Glutamatergic neuron (in vitro differentiated cells): Measurements from ENCODE around the gene PPM1L. TPM values are rescaled to one million over a fixed set of nuclear protein-coding genes. Genes with fewer than 3 reads are reported as not detected.

Experiments
- DNase-seq: peaks from one replicate; pipeline ENCODE4 v3.0.0; 2022
- H3K27ac Mint-ChIP-seq: one replicate; pipeline ENCODE4 v1.8.0; 2020; ENCODE audit warnings: mild to moderate bottlenecking, mixed read lengths, inconsistent platforms; ENCODE audit not compliant: unreplicated experiment
- H3K27me3 Mint-ChIP-seq: one replicate; pipeline ENCODE4 v1.8.0; 2020; ENCODE audit warnings: mild to moderate bottlenecking, moderate library complexity, mixed read lengths, inconsistent platforms; ENCODE audit not compliant: unreplicated experiment
- H3K36me3 Mint-ChIP-seq: one replicate; pipeline ENCODE4 v1.8.0; 2020; ENCODE audit warnings: mild to moderate bottlenecking, mixed read lengths, inconsistent platforms; ENCODE audit not compliant: unreplicated experiment
- H3K4me1 Mint-ChIP-seq: one replicate; pipeline ENCODE4 v1.8.0; 2020; ENCODE audit warnings: mild to moderate bottlenecking, low read depth, mixed read lengths, inconsistent platforms; ENCODE audit not compliant: unreplicated experiment
- H3K4me3 Mint-ChIP-seq: one replicate; pipeline ENCODE4 v1.8.0; 2020; ENCODE audit warnings: mild to moderate bottlenecking, mixed read lengths, inconsistent platforms; ENCODE audit not compliant: unreplicated experiment
- H3K9me3 Mint-ChIP-seq: one replicate; pipeline ENCODE4 v1.8.0; 2020; ENCODE audit warnings: mild to moderate bottlenecking, moderate library complexity, mixed read lengths, inconsistent platforms; ENCODE audit not compliant: unreplicated experiment
- total RNA-seq: library from RNA; stranded (reverse); fragmentation: NEBNext Ultra II Directional; extraction: Animal tissue kit (Norgen Biotek cat#: 25700); gene quantifications from one replicate; pipeline ENCODE4 v1.2.1, GENCODE V29; 2021; ENCODE audit not compliant: unreplicated experiment
- TF ChIP-seq, protein P1 (sequence below): fragments of 200-600 bp; sonication (generic); IDR thresholded peaks from one replicate; pipeline ENCODE4 v1.5.0; 2021; ENCODE audit not compliant: partially characterized antibody, unreplicated experiment

PPM1L gene
- total RNA-seq, 1 donor from 2014 or later = 81.4 TPM

DNA sequence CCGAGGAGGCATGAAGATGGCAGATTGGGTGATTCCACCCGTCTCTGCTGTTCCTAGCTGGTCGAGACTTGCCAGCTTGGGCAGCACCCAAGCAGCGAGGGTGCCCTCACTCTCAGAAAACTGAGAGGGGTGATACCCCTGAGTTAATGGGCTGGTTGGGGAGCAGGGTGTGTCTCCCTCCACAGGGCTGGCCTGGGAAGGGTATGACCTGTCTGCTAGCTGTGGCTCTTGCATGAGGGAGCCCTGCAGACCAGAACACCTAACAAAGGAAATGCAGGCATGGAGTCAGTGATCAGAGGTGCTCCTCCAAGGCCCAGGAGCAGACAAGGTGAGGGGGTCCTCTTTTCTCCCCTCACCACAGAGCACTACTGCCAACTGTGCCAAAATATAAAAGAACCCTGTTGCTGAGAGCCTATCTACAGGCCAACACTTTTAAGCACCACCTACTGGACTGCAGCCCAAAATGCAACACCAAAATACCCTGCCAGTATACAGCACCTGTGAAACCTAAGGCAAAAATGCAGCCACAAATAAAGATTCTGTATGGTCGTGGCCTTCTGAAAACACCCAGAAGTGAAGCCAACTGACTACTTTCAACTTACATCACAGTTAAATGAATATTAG lies 35.8 kb upstream of the PPM1L start:
- TF ChIP-seq, protein P1, sequence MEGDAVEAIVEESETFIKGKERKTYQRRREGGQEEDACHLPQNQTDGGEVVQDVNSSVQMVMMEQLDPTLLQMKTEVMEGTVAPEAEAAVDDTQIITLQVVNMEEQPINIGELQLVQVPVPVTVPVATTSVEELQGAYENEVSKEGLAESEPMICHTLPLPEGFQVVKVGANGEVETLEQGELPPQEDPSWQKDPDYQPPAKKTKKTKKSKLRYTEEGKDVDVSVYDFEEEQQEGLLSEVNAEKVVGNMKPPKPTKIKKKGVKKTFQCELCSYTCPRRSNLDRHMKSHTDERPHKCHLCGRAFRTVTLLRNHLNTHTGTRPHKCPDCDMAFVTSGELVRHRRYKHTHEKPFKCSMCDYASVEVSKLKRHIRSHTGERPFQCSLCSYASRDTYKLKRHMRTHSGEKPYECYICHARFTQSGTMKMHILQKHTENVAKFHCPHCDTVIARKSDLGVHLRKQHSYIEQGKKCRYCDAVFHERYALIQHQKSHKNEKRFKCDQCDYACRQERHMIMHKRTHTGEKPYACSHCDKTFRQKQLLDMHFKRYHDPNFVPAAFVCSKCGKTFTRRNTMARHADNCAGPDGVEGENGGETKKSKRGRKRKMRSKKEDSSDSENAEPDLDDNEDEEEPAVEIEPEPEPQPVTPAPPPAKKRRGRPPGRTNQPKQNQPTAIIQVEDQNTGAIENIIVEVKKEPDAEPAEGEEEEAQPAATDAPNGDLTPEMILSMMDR = no peak
- H3K27ac Mint-ChIP-seq = no peak overlapping the region
- DNase-seq = no peak
- peaks cover 17% of the 10 kb centered on the region for H3K36me3 Mint-ChIP-seq
- H3K27me3 Mint-ChIP-seq = peaks cover 1% of the 10 kb centered on the region
- peaks cover 5% of the 10 kb centered on the region for H3K9me3 Mint-ChIP-seq
- H3K4me3 Mint-ChIP-seq = no peak overlapping the region
- no peaks in the 10 kb centered on the region for H3K4me1 Mint-ChIP-seq

DNA sequence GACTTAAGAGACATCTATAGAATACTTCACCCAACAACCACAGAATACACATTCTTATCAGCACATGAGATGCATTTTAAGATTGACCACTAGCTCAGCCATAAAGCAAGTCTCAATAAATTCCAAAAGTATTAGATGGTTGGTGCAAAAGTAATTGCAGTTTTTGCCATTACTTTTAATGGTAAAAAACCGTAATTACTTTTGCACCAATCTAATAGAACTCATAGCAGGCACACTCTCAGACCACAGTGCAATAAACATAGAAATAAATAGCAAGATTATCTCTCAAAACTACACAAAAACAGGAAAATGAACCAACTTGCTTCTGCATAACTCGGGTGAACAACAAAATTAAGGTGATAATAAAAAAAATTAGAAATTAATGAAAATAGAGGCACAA lies 33.7 kb upstream of the PPM1L start:
- no peaks in the 10 kb centered on the region for H3K4me1 Mint-ChIP-seq
- H3K4me3 Mint-ChIP-seq = no peak overlapping the region
- DNase-seq = no peak
- H3K27me3 Mint-ChIP-seq = peaks cover 4% of the 10 kb centered on the region
- TF ChIP-seq, protein P1 = no peak
- peaks cover 17% of the 10 kb centered on the region for H3K36me3 Mint-ChIP-seq
- H3K27ac Mint-ChIP-seq = no peak overlapping the region
- H3K9me3 Mint-ChIP-seq = peaks cover 5% of the 10 kb centered on the region

GRCh38 chr3:160725338-160725737 lies 30.7 kb upstream of the PPM1L start:
- TF ChIP-seq, protein P1 = no peak
- Mint-ChIP-seq H3K4me3 (no peak overlapping the region), H3K27ac (no peak overlapping the region), H3K9me3 (peaks cover 5% of the 10 kb centered on the region), H3K4me1 (peaks cover 11% of the 10 kb centered on the region), H3K36me3 (peaks cover 17% of the 10 kb centered on the region), H3K27me3 (peaks cover 5% of the 10 kb centered on the region)
- DNase-seq = no peak

DNA sequence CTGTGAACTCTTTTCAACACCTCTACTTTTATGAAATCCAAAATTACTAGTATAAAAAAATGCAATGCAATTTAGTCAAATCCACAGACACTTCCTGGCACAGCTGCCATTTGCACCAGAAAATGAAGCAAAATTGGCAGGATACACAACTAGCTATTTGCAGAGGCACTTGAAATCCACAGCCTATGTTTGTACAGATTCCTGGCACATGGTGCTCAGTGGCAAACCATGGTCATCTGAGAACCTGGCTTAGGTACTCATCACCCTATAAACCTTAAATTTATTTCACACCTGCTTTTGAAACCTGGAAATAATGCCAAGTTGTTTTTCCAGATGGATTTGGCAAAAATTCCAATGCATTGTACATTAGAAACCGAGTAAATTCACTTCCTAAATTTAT lies 20.2 kb upstream of the PPM1L start:
- Mint-ChIP-seq H3K27ac (no peak overlapping the region), H3K36me3 (no peaks in the 10 kb centered on the region), H3K4me1 (no peaks in the 10 kb centered on the region), H3K27me3 (no peaks in the 10 kb centered on the region), H3K4me3 (no peak overlapping the region), H3K9me3 (no peaks in the 10 kb centered on the region)
- DNase-seq = no peak
- TF ChIP-seq, protein P1 = no peak

DNA sequence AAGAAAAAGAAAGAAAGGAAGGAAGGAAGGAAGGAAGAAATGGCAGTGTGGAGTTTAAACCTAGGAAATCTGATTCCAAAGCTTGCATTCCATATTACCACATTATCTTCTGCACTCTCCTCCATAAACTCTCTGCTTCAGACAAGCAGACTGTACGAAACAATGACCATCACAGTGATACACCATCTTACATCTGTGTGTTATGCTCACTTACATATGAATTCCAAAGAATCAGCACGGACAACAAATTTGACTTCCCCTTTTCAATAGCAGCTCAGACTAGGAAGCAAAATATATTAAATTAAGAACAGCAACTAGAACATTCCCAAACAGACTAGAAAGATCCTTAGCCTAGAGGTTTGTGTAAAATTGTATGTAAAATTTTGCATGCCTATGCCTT lies 18.0 kb upstream of the PPM1L start:
- Mint-ChIP-seq H3K36me3 (no peaks in the 10 kb centered on the region), H3K4me3 (no peak overlapping the region)

More for the DNA sequence above, 18.0 kb upstream of the PPM1L start:
- no peak for DNase-seq
- H3K27me3 Mint-ChIP-seq = no peaks in the 10 kb centered on the region
- H3K4me1 Mint-ChIP-seq = no peaks in the 10 kb centered on the region
- TF ChIP-seq, protein P1 = no peak
- no peak overlapping the region for H3K27ac Mint-ChIP-seq
- H3K9me3 Mint-ChIP-seq = no peaks in the 10 kb centered on the region
